Ascending aorta (tissue), 2 donors: Measurements from ENCODE around the gene SLC25A3. TPM values are rescaled to one million over a fixed set of nuclear protein-coding genes. Genes with fewer than 3 reads are reported as not detected.
"Not testable (repeated sequence)": the region's sequence is repeated elsewhere in the genome, so short reads cannot be mapped to it uniquely, and the experiment has no call there.

Experiments
- DNase-seq, 2 donors: peaks; one replicate each; pipeline ENCODE4 v3.0.0-alpha.2; 2019; ENCODE audit warnings: low spot score in 2 of 2
- H3K27ac ChIP-seq, 2 donors: fragments of 200-600 bp; sonication (generic); one replicate each; pipeline ENCODE4 v1.5.1; 2016 to 2017; ENCODE audit warnings: mild to moderate bottlenecking in 1 of 2
- H3K27me3 ChIP-seq: fragments of 200-600 bp; sonication (generic); one replicate; pipeline ENCODE4 v1.5.1; 2017
- H3K36me3 ChIP-seq, 2 donors: fragments of 200-600 bp; sonication (generic); one replicate each; pipeline ENCODE4 v1.5.1; 2016
- H3K4me1 ChIP-seq, 2 donors: fragments of 200-600 bp; sonication (generic); one replicate each; pipeline ENCODE4 v1.5.1; 2016 to 2017; ENCODE audit warnings: mild to moderate bottlenecking in 1 of 2
- H3K4me3 ChIP-seq, 2 donors: fragments of 200-600 bp; sonication (generic); one replicate each; pipeline ENCODE4 v1.5.1; 2016 to 2017; ENCODE audit warnings: mild to moderate bottlenecking in 1 of 2
- H3K9me3 ChIP-seq, 2 donors: fragments of 200-600 bp; sonication (generic); one replicate each; pipeline ENCODE4 v1.5.1; 2016
- CTCF ChIP-seq, 3 experiments: fragments of 200-600 bp in 2 of 3; fragments of 450-650 bp in 1 of 3; sonication (generic) in 2 of 3; IDR thresholded peaks; one replicate each; pipeline ENCODE4 v1.5.1; 2016 to 2019; ENCODE audit warnings: antibody characterized with exemption in 3 of 3, mild to moderate bottlenecking in 1 of 3, moderate library complexity in 1 of 3
- intact Hi-C: fragments of 100-400 bp; cut with DNase I; formaldehyde crosslinking; loops from one replicate; pipeline ENCODE4 v1.15.1; 2023
- total RNA-seq: library from RNA; depleted of rRNA; stranded (reverse); fragments of >200 nt; gene quantifications from one replicate; pipeline ENCODE4 v1.1.0, GENCODE V29; 2016

SLC25A3 gene
- total RNA-seq, 1 donor from 2014 or later, result 437 TPM

GRCh38 chr12:98618952-98619351, 25.5 kb downstream of the SLC25A3 start:
- no peaks in the 10 kb centered on the region for H3K36me3 ChIP-seq
- intact Hi-C loops, result no loop called here
- no peak overlapping the region for H3K4me3 ChIP-seq
- no peak for TF ChIP-seq CTCF (IDR thresholded peaks at IDR 0.05)
- DNase-seq, result no peak
- H3K27ac ChIP-seq, result no peak overlapping the region
- no peaks in the 10 kb centered on the region for H3K9me3 ChIP-seq
- H3K27me3 ChIP-seq, result no peaks in the 10 kb centered on the region
- H3K4me1 ChIP-seq, result no peaks in the 10 kb centered on the region

- no peaks in the 10 kb centered on the region for H3K27me3 ChIP-seq
- no peak overlapping the region for H3K27ac ChIP-seq
- intact Hi-C loops, result no loop called here
- DNase-seq, result no peak
- no peaks in the 10 kb centered on the region for H3K4me1 ChIP-seq
- H3K9me3 ChIP-seq, result no peaks in the 10 kb centered on the region
- TF ChIP-seq CTCF (IDR thresholded peaks at IDR 0.05), result no peak
- H3K4me3 ChIP-seq, result no peak overlapping the region
- H3K36me3 ChIP-seq, result no peaks in the 10 kb centered on the region
These were observed 42.3 kb downstream of the SLC25A3 start for GRCh38 chr12:98635657-98636323.

GRCh38 chr12:98637068-98637467, 43.6 kb downstream of the SLC25A3 start:
- DNase-seq, result no peak
- Histone ChIP-seq H3K4me1 (no peaks in the 10 kb centered on the region), H3K36me3 (no peaks in the 10 kb centered on the region), H3K27me3 (no peaks in the 10 kb centered on the region), H3K27ac (no peak overlapping the region), H3K4me3 (no peak overlapping the region), H3K9me3 (no peaks in the 10 kb centered on the region)
- intact Hi-C loops, result no loop called here
- no peak for TF ChIP-seq CTCF (IDR thresholded peaks at IDR 0.05)

GRCh38 chr12:98638009-98638408, 44.5 kb downstream of the SLC25A3 start:
- H3K4me3 ChIP-seq, result no peak overlapping the region
- H3K36me3 ChIP-seq, result no peaks in the 10 kb centered on the region
- no peak for TF ChIP-seq CTCF (IDR thresholded peaks at IDR 0.05)
- no peaks in the 10 kb centered on the region for H3K9me3 ChIP-seq
- intact Hi-C loops, result no loop called here
- H3K4me1 ChIP-seq, result peaks cover 0 to 1% of the 10 kb centered on the region in 2 donors
- H3K27me3 ChIP-seq, result no peaks in the 10 kb centered on the region
- no peak for DNase-seq
- no peak overlapping the region for H3K27ac ChIP-seq

- TF ChIP-seq CTCF (IDR thresholded peaks at IDR 0.05), result no peak
- intact Hi-C loops, result no loop called here
- Histone ChIP-seq H3K4me3 (no peak overlapping the region), H3K4me1 (peaks cover 0 to 3% of the 10 kb centered on the region in 2 donors), H3K36me3 (no peaks in the 10 kb centered on the region), H3K9me3 (no peaks in the 10 kb centered on the region), H3K27ac (no peak overlapping the region), H3K27me3 (no peaks in the 10 kb centered on the region)
- no peak for DNase-seq
These were observed 46.0 kb downstream of the SLC25A3 start for GRCh38 chr12:98639491-98639890.

GRCh38 chr12:98642801-98643200, 49.3 kb downstream of the SLC25A3 start:
- H3K4me1 ChIP-seq, H3K36me3 ChIP-seq, H3K27ac ChIP-seq, H3K9me3 ChIP-seq, H3K27me3 ChIP-seq, DNase-seq: not testable (repeated sequence)
- H3K4me3 ChIP-seq, result peak overlapping the region in 1 of 2 donors; percentile 98
- intact Hi-C loops, result loop anchor here (10.0 kb wide), 1 partner anchor 218 kb away; no protein-coding TSS in a partner anchor
